Measurements from ENCODE around the gene SEC23A. TPM values are rescaled to one million over a fixed set of nuclear protein-coding genes. Genes with fewer than 3 reads are reported as not detected.
"Not testable (repeated sequence)": the region's sequence is repeated elsewhere in the genome, so short reads cannot be mapped to it uniquely, and the experiment has no call there.

Gene SEC23A
- total and polyA plus RNA-seq, 9 donors = 56.0 to 156 (median 82.3) TPM

GRCh38 chr14:39069169-39069805 lies 33.7 kb downstream of the SEC23A start:
- H3K27me3 ChIP-seq (ENCODE audit: control insufficient read depth, insufficient read depth, low read length); H3K4me3 ChIP-seq (ENCODE audit: low read length); H3K27ac ChIP-seq (ENCODE audit: low read length); H3K4me1 ChIP-seq (ENCODE audit: control insufficient read depth, insufficient read depth, low read length); DNase-seq; H3K9me3 ChIP-seq (replicated peaks; ENCODE audit: control insufficient read depth, low read depth, low read length): not testable (repeated sequence)
- WGBS (ENCODE audit: insufficient coverage) = 97% methylated on average over 7 of the region's 7 CpGs
- H3K36me3 ChIP-seq (ENCODE audit: control insufficient read depth, insufficient read depth, low read length) = peaks cover 30% of the 10 kb centered on the region

DNA sequence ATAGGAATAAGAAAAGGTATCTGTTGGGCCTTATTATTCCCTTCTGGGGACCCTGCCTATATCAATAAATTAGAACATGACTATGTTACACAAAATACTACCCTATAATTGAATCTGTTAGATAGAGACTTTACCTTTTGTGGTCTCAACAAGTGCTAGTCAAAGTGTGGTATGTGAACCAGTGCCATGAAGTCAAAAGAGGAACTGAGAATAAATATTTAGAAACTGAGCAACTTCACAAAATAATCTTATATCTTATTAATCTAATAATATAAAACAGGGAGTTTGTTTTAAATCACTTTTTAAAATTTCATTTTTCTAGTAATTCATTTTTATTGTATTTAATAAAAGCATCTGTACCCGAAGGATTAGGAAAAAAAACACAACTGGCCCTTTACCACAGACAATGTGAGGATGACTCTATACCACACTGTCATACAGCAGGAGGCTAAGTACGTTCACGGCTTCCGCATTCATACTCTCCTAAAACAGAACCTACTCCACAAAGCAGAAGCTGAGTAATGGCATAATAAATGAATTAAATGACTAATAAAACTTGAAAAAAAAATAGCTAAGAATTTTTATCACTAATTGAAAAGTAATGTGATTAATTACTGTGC lies 42.1 kb downstream of the SEC23A start:
- Histone ChIP-seq H3K27ac (ENCODE audit: low read length) (no peak overlapping the region), H3K4me1 (ENCODE audit: control insufficient read depth, insufficient read depth, low read length) (no peaks in the 10 kb centered on the region), H3K27me3 (ENCODE audit: control insufficient read depth, insufficient read depth, low read length) (no peaks in the 10 kb centered on the region), H3K36me3 (ENCODE audit: control insufficient read depth, insufficient read depth, low read length) (peaks cover 32% of the 10 kb centered on the region), H3K4me3 (ENCODE audit: low read length) (no peak overlapping the region), H3K9me3 (replicated peaks; ENCODE audit: control insufficient read depth, low read depth, low read length) (peaks cover 14% of the 10 kb centered on the region)
- no peak for DNase-seq
- WGBS (ENCODE audit: insufficient coverage) = no CpG with 5 or more reads among the region's 4 CpGs

- H3K27me3 ChIP-seq (ENCODE audit: control insufficient read depth, insufficient read depth, low read length) = no peaks in the 10 kb centered on the region
- no peak for DNase-seq
- H3K36me3 ChIP-seq (ENCODE audit: control insufficient read depth, insufficient read depth, low read length) = peaks cover 44% of the 10 kb centered on the region
- no peak overlapping the region for H3K27ac ChIP-seq (ENCODE audit: low read length)
- WGBS (ENCODE audit: insufficient coverage) = 99% methylated on average over 6 of the region's 10 CpGs
- no peak overlapping the region for H3K4me3 ChIP-seq (ENCODE audit: low read length)
- H3K4me1 ChIP-seq (ENCODE audit: control insufficient read depth, insufficient read depth, low read length) = no peaks in the 10 kb centered on the region
- H3K9me3 ChIP-seq (replicated peaks; ENCODE audit: control insufficient read depth, low read depth, low read length) = peaks cover 24% of the 10 kb centered on the region
Observed at GRCh38 chr14:39055786-39056474, 47.1 kb downstream of the SEC23A start.

GRCh38 chr14:39052869-39053454 lies 50.1 kb downstream of the SEC23A start:
- 90% methylated on average over 2 of the region's 5 CpGs for WGBS (ENCODE audit: insufficient coverage)
- H3K27me3 ChIP-seq (ENCODE audit: control insufficient read depth, insufficient read depth, low read length); DNase-seq; H3K4me1 ChIP-seq (ENCODE audit: control insufficient read depth, insufficient read depth, low read length); H3K27ac ChIP-seq (ENCODE audit: low read length); H3K4me3 ChIP-seq (ENCODE audit: low read length): not testable (repeated sequence)
- H3K9me3 ChIP-seq (replicated peaks; ENCODE audit: control insufficient read depth, low read depth, low read length) = peaks cover 24% of the 10 kb centered on the region
- H3K36me3 ChIP-seq (ENCODE audit: control insufficient read depth, insufficient read depth, low read length) = peaks cover 65% of the 10 kb centered on the region

- no peaks in the 10 kb centered on the region for H3K4me1 ChIP-seq (ENCODE audit: control insufficient read depth, insufficient read depth, low read length)
- peaks cover 5% of the 10 kb centered on the region for H3K9me3 ChIP-seq (replicated peaks; ENCODE audit: control insufficient read depth, low read depth, low read length)
- H3K4me3 ChIP-seq (ENCODE audit: low read length) = no peak overlapping the region
- H3K27me3 ChIP-seq (ENCODE audit: control insufficient read depth, insufficient read depth, low read length) = no peaks in the 10 kb centered on the region
- H3K36me3 ChIP-seq (ENCODE audit: control insufficient read depth, insufficient read depth, low read length) = peaks cover 65% of the 10 kb centered on the region
- WGBS (ENCODE audit: insufficient coverage) = 91% methylated on average over 2 of the region's 2 CpGs
- H3K27ac ChIP-seq (ENCODE audit: low read length) = no peak overlapping the region
- DNase-seq = no peak
Observed at GRCh38 chr14:39050389-39050788, 52.6 kb downstream of the SEC23A start.

GRCh38 chr14:39045889-39046288 lies 57.1 kb downstream of the SEC23A start:
- not testable (repeated sequence) for H3K4me1 ChIP-seq (ENCODE audit: control insufficient read depth, insufficient read depth, low read length); DNase-seq; H3K27ac ChIP-seq (ENCODE audit: low read length); H3K9me3 ChIP-seq (replicated peaks; ENCODE audit: control insufficient read depth, low read depth, low read length); H3K27me3 ChIP-seq (ENCODE audit: control insufficient read depth, insufficient read depth, low read length); H3K4me3 ChIP-seq (ENCODE audit: low read length)
- H3K36me3 ChIP-seq (ENCODE audit: control insufficient read depth, insufficient read depth, low read length) = peaks cover 52% of the 10 kb centered on the region
- WGBS (ENCODE audit: insufficient coverage) = 98% methylated on average over 5 of the region's 6 CpGs

GRCh38 chr14:39043352-39043943 lies 59.6 kb downstream of the SEC23A start:
- Histone ChIP-seq H3K4me1 (ENCODE audit: control insufficient read depth, insufficient read depth, low read length) (no peaks in the 10 kb centered on the region), H3K27ac (ENCODE audit: low read length) (no peak overlapping the region), H3K4me3 (ENCODE audit: low read length) (no peak overlapping the region), H3K27me3 (ENCODE audit: control insufficient read depth, insufficient read depth, low read length) (no peaks in the 10 kb centered on the region), H3K36me3 (ENCODE audit: control insufficient read depth, insufficient read depth, low read length) (peaks cover 44% of the 10 kb centered on the region), H3K9me3 (replicated peaks; ENCODE audit: control insufficient read depth, low read depth, low read length) (no peaks in the 10 kb centered on the region)
- 38% methylated on average over 1 of the region's 1 CpG for WGBS (ENCODE audit: insufficient coverage)
- no peak for DNase-seq

DNA sequence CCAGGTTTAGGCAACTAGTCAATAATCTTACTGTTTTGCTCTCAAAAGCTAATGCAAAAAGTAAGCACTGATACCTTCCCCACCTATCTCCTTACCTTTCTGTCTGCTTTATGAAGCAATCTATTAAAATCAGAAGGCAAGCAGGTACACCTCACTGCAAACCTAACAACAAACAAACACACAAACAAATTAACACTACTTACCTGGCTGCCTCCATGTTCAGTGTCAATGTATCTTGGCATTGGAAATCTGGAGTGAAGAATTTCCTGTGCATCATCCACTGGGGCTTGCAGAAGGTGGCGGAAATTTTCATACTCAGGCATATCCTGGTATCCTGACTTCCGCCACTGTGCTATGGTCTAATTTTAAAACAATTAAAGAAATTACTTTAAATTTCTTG lies 62.5 kb downstream of the SEC23A start:
- H3K4me1 ChIP-seq (ENCODE audit: control insufficient read depth, insufficient read depth, low read length) = no peaks in the 10 kb centered on the region
- no peak overlapping the region for H3K4me3 ChIP-seq (ENCODE audit: low read length)
- H3K9me3 ChIP-seq (replicated peaks; ENCODE audit: control insufficient read depth, low read depth, low read length) = no peaks in the 10 kb centered on the region
- H3K27ac ChIP-seq (ENCODE audit: low read length) = no peak overlapping the region
- peaks cover 26% of the 10 kb centered on the region for H3K36me3 ChIP-seq (ENCODE audit: control insufficient read depth, insufficient read depth, low read length)
- DNase-seq = no peak
- WGBS (ENCODE audit: insufficient coverage) = no CpG with 5 or more reads among the region's 2 CpGs
- H3K27me3 ChIP-seq (ENCODE audit: control insufficient read depth, insufficient read depth, low read length) = no peaks in the 10 kb centered on the region

DNA sequence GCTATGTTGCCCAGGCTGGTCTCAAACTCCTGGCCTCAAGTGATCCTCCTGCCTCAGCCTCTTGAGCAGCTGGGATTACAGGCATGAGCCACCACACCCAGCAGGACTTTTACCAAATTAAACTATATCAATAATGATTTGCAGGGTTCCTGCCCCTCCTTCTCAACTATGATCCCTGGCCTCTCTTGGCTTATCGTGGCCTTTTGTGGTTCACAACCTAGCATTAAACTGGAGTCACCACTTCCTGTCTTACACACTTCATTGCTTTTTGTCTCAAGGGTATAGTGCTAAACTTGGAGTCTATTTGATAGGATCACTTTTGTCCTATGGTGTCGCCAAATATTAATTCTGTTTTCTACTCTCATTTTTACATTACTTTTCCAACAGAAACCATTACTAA lies 64.5 kb downstream of the SEC23A start:
- Histone ChIP-seq H3K4me3 (ENCODE audit: low read length) (no peak overlapping the region), H3K4me1 (ENCODE audit: control insufficient read depth, insufficient read depth, low read length) (no peaks in the 10 kb centered on the region), H3K9me3 (replicated peaks; ENCODE audit: control insufficient read depth, low read depth, low read length) (no peaks in the 10 kb centered on the region), H3K27me3 (ENCODE audit: control insufficient read depth, insufficient read depth, low read length) (no peaks in the 10 kb centered on the region), H3K27ac (ENCODE audit: low read length) (no peak overlapping the region), H3K36me3 (ENCODE audit: control insufficient read depth, insufficient read depth, low read length) (peaks cover 24% of the 10 kb centered on the region)
- no CpG with 5 or more reads among the region's 2 CpGs for WGBS (ENCODE audit: insufficient coverage)
- no peak for DNase-seq

DNA sequence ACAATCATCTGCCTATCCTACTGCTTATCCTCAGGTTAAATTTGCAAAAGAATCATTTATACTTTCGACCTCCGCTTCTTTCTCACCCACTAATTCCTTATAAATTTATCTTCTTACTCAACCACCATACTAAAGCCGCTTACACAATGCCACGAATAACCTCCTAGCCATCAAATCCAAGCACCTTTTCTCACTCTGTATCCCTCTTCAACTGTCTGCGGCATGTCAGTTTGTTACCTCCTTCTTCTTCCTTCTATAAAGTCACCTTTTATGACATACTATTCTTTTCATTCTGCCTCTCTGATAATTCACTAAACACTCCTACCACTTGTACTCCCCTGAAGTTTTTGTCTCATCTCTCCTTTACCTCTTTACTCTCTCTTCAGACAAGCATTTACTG lies 66.3 kb downstream of the SEC23A start:
- WGBS (ENCODE audit: insufficient coverage) = 98% methylated on average over 5 of the region's 5 CpGs
- DNase-seq = no peak
- H3K27ac ChIP-seq (ENCODE audit: low read length) = no peak overlapping the region
- H3K27me3 ChIP-seq (ENCODE audit: control insufficient read depth, insufficient read depth, low read length) = no peaks in the 10 kb centered on the region
- H3K36me3 ChIP-seq (ENCODE audit: control insufficient read depth, insufficient read depth, low read length) = peaks cover 19% of the 10 kb centered on the region
- H3K9me3 ChIP-seq (replicated peaks; ENCODE audit: control insufficient read depth, low read depth, low read length) = no peaks in the 10 kb centered on the region
- no peak overlapping the region for H3K4me3 ChIP-seq (ENCODE audit: low read length)
- H3K4me1 ChIP-seq (ENCODE audit: control insufficient read depth, insufficient read depth, low read length) = no peaks in the 10 kb centered on the region

Data from muscle of leg (tissue), 11 donors.